Activated B cell treated with CpG ODN at 0.5 μM for 24 hours (primary cell): Measurements from ENCODE around the gene HOMEZ. TPM values are rescaled to one million over a fixed set of nuclear protein-coding genes. Genes with fewer than 3 reads are reported as not detected.

Experiments
- ATAC-seq: fragments of 200-7000 bp; cut with Tn5 transposase; one replicate; pipeline ENCODE4 v1.10.0; 2021; ENCODE audit warnings: low read depth, mild to moderate bottlenecking, moderate library complexity
- CTCF ChIA-PET: fragments of 350-600 bp; sonication (Branson Sonifier 250); formaldehyde crosslinking; loops from one replicate; lab custom pipeline; 2021; ENCODE audit warnings: antibody characterized with exemption; lab: Charles Lee
- POLR2A ChIA-PET: fragments of 350-600 bp; sonication (Branson Sonifier 250); formaldehyde crosslinking; loops from one replicate; lab custom pipeline; 2021; ENCODE audit warnings: antibody characterized with exemption; lab: Charles Lee
- DNase-seq: peaks from one replicate; pipeline ENCODE4 v3.0.0; 2022
- H3K27ac Mint-ChIP-seq: one replicate; pipeline ENCODE4 v1.8.0; 2020; ENCODE audit warnings: mixed read lengths
- H3K27me3 Mint-ChIP-seq: one replicate; pipeline ENCODE4 v1.8.0; 2021; ENCODE audit warnings: mixed read lengths
- H3K36me3 Mint-ChIP-seq: one replicate; pipeline ENCODE4 v1.8.0; 2021; ENCODE audit warnings: low read depth, mixed read lengths
- H3K4me1 Mint-ChIP-seq: one replicate; pipeline ENCODE4 v1.8.0; 2021; ENCODE audit warnings: mixed read lengths
- H3K4me3 Mint-ChIP-seq: one replicate; pipeline ENCODE4 v1.8.0; 2020; ENCODE audit warnings: mild to moderate bottlenecking, mixed read lengths
- H3K9me3 Mint-ChIP-seq: one replicate; pipeline ENCODE4 v1.8.0; 2020; ENCODE audit warnings: mixed read lengths
- intact Hi-C: fragments of 100-400 bp; cut with micrococcal nuclease; formaldehyde crosslinking; loops from one replicate; pipeline ENCODE4 v1.15.1; 2024
- total RNA-seq: library from RNA; stranded (reverse); gene quantifications from 2 replicates; pipeline ENCODE4 v1.2.3, GENCODE V29; 2022
- TF ChIP-seq, protein P1 (sequence below): fragments of 200-600 bp; IDR thresholded peaks from one replicate; pipeline ENCODE4 v1.8.0; 2022; ENCODE audit warnings: antibody characterized with exemption, mild to moderate bottlenecking

HOMEZ gene
- total RNA-seq, 1 donor from 2014 or later, result 11.5 TPM

DNA sequence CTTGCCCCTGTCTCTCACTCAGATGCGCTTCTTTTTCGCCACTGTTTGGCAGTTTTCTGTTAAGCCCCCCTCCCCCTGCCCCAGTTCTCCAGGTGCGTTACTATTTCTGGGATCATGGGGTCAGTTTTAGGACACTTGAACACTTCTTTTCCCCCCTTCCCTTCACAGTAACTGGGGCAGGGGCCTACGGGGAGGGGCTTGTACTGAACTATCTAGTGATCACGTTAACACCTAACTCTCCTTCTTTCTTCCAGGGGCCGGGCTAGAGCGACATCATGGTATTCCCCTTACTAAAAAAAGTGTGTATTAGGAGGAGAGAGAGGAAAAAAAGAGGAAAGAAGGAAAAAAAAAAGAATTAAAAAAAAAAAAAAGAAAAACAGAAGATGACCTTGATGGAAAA, 39.1 kb upstream of the HOMEZ start:
- intact Hi-C loops, result loop anchor here (10.0 kb wide), 1 partner anchor 630 kb away; the partner anchor contains the start of gene DHRS4
- Mint-ChIP-seq H3K27ac (no peak overlapping the region), H3K4me1 (peaks cover 24% of the 10 kb centered on the region), H3K4me3 (no peak overlapping the region), H3K27me3 (no peaks in the 10 kb centered on the region), H3K36me3 (peaks cover 48% of the 10 kb centered on the region), H3K9me3 (no peaks in the 10 kb centered on the region)
- ChIA-PET CTCF (no interaction called here), POLR2A (interaction anchor here (10.0 kb wide), 1 partner anchor 19 kb away, joined by 339 read pairs; the partner anchor contains the start of genes BCL2L2 and PPP1R3E)
- no peak for ATAC-seq
- no peak for DNase-seq
- TF ChIP-seq, protein P1, sequence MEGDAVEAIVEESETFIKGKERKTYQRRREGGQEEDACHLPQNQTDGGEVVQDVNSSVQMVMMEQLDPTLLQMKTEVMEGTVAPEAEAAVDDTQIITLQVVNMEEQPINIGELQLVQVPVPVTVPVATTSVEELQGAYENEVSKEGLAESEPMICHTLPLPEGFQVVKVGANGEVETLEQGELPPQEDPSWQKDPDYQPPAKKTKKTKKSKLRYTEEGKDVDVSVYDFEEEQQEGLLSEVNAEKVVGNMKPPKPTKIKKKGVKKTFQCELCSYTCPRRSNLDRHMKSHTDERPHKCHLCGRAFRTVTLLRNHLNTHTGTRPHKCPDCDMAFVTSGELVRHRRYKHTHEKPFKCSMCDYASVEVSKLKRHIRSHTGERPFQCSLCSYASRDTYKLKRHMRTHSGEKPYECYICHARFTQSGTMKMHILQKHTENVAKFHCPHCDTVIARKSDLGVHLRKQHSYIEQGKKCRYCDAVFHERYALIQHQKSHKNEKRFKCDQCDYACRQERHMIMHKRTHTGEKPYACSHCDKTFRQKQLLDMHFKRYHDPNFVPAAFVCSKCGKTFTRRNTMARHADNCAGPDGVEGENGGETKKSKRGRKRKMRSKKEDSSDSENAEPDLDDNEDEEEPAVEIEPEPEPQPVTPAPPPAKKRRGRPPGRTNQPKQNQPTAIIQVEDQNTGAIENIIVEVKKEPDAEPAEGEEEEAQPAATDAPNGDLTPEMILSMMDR, result no peak

DNA sequence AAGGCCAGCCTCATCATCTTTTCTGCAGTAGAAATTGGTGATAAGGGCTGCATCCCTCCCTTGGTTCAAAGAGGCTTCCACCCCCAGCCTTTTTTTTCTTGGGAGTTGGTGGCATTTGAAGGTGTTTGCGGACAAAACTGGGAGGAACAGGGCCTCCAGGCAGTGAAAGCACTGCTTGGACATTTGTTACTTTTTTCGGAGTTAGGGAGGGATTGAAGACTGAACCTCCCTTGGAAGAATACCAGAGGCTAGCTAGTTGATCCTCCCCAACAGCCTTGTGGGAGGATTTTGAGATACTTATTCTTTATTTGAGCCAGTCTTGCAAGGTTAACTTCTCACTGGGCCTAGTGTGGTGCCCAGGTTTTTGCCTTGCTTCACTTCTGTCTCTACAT, 38.5 kb upstream of the HOMEZ start:
- Mint-ChIP-seq H3K9me3 (no peaks in the 10 kb centered on the region), H3K4me3 (no peak overlapping the region), H3K27me3 (no peaks in the 10 kb centered on the region), H3K4me1 (peaks cover 26% of the 10 kb centered on the region), H3K36me3 (peaks cover 48% of the 10 kb centered on the region), H3K27ac (no peak overlapping the region)
- ATAC-seq (no peak), DNase-seq (no peak)
- TF ChIP-seq, protein P1, result no peak
- intact Hi-C loops, result loop anchor here (10.0 kb wide), 1 partner anchor 630 kb away; the partner anchor contains the start of gene DHRS4
- ChIA-PET POLR2A (interaction anchor here (10.0 kb wide), 1 partner anchor 18 kb away, joined by 339 read pairs; the partner anchor contains the start of genes BCL2L2 and PPP1R3E), CTCF (no interaction called here)

DNA sequence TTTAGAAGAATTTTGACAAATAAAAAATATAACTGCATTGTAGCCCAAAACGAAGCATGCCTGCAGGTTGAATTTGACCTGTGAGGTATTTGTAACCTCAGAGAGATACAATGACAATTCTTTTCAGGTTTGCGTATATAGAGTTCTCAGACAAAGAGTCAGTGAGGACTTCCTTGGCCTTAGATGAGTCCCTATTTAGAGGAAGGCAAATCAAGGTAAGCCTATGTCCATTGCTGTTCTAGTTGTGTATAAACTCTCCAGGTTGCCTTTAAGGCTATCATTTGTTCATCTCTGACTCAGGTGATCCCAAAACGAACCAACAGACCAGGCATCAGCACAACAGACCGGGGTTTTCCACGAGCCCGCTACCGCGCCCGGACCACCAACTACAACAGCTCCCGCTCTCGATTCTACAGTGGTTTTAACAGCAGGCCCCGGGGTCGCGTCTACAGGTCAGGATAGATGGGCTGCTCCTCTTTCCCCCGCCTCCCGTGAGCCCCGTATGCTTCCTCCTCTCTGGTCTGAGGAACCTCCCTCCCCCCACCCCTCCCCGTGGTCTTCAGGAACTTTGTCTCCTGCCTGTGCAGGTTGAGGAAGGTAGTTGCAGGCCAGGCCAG, 38.0 kb upstream of the HOMEZ start:
- Mint-ChIP-seq H3K9me3 (no peaks in the 10 kb centered on the region), H3K27ac (no peak overlapping the region), H3K4me1 (peaks cover 26% of the 10 kb centered on the region), H3K36me3 (peaks cover 48% of the 10 kb centered on the region), H3K27me3 (no peaks in the 10 kb centered on the region), H3K4me3 (no peak overlapping the region)
- TF ChIP-seq, protein P1, result no peak
- intact Hi-C loops, result loop anchor here (10.0 kb wide), 1 partner anchor 631 kb away; the partner anchor contains the start of gene DHRS4
- ChIA-PET POLR2A (interaction anchor here (10.0 kb wide), 1 partner anchor 18 kb away, joined by 339 read pairs; the partner anchor contains the start of genes BCL2L2 and PPP1R3E), CTCF (interaction anchor here (1.4 to 4.3 kb wide), 2 partner anchors 56 to 203 kb away, joined by 3 to 30 read pairs; no protein-coding TSS in a partner anchor)
- ATAC-seq, result no peak
- no peak for DNase-seq

DNA sequence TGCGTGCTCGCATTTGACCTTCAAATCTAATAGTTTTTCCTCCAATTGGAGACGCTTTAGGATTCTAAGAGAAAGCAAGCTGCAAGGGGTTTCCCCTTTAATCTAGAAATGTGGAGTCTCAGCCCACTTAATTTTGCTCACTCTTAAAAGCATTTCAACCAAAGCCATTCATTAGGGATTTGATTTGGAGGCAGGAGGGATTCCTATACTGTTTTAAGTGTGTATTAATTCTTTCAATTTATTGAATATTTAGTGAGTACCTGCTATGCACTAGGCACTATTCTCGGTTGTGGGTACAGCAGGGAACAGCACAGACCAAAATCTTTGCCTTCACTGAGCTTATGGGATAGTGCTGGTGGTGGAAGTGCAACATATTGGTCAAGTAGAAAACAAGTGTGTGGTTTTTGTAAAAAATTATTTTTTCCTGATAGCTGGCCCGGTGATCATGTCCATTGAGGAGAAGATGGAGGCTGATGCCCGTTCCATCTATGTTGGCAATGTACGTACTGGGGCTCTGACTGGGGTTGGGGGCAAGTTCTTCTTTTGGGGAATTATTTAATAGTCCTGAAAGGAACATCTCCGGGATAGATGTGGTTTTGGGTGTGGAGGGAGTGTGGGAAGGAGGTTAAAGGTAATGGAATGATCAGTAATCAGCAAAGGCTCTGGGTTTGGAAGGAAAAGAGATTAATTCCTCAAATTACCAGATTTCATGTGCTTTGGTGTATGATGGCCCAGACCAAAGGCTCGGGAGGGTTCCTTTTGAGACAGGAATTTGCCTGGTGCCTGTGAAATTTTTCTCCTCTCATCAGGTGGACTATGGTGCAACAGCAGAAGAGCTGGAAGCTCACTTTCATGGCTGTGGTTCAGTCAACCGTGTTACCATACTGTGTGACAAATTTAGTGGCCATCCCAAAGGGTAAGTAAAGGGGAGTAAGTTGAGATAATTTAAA, 36.9 kb upstream of the HOMEZ start:
- ATAC-seq, result no peak
- TF ChIP-seq, protein P1, result no peak
- Mint-ChIP-seq H3K36me3 (peaks cover 48% of the 10 kb centered on the region), H3K27me3 (no peaks in the 10 kb centered on the region), H3K4me1 (peaks cover 26% of the 10 kb centered on the region), H3K4me3 (peak overlapping the region; percentile 90), H3K9me3 (no peaks in the 10 kb centered on the region), H3K27ac (peak overlapping the region; percentile 82)
- ChIA-PET POLR2A (interaction anchor here (1.3 to 10.0 kb wide), 10 partner anchors 10 to 873 kb away, joined by 3 to 339 read pairs (median 8); partner anchors contain the start of genes ACIN1, BCL2L2, C14orf119 and HOMEZ), CTCF (interaction anchor here (1.1 to 4.3 kb wide), 6 partner anchors 8 to 202 kb away, joined by 3 to 38 read pairs (median 4); partner anchors contain the start of gene PPP1R3E)
- no peak for DNase-seq
- intact Hi-C loops, result loop anchor here (1.0 to 10.0 kb wide), 2 partner anchors 28 to 632 kb away; partner anchors contain the start of gene DHRS4
